Measurements from ENCODE around the gene RMDN2.

Gene RMDN2

GRCh38 chr2:38026846-38027245 lies 101.8 kb downstream of the RMDN2 start:
- H3K9ac ChIP-seq (ENCODE audit: low read length in 2 of 2), result no peak overlapping the region
- H3K4me3 ChIP-seq (ENCODE audit: low read length in 2 of 2), result no peak overlapping the region
- H3K36me3 ChIP-seq (ENCODE audit: control insufficient read depth in 2 of 2, insufficient read depth in 2 of 2, low read length in 2 of 2), result no peaks in the 10 kb centered on the region
- H3K27ac ChIP-seq (ENCODE audit: low read length), result no peak overlapping the region
- no peaks in the 10 kb centered on the region for H3K9me3 ChIP-seq (ENCODE audit: control insufficient read depth in 2 of 2, low read length in 2 of 2)
- no peaks in the 10 kb centered on the region for H3K27me3 ChIP-seq (ENCODE audit: control insufficient read depth in 1 of 2, insufficient read depth in 2 of 2, low read length in 2 of 2)
- H3K4me1 ChIP-seq (ENCODE audit: control insufficient read depth, insufficient read depth, low read length), result no peaks in the 10 kb centered on the region

DNA sequence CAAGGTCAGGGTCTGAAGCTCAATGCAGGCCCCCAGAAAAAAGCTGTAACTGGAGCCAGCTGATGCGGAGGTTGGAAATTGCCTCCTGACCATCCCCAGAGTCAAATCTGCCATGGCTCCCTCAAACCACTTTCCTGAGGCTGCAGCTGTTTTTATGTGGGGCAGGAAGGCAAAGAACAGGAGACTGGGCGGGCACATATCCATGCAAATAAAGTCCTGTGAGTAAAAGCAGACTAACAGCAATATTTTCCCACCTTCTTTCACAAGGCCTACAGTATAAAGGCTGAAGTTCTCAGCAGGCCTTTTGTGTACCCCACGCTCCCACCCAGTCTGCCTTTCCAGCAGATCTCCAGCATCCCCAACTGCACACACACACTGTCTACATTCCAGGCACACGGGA lies 103.7 kb downstream of the RMDN2 start:
- H3K9me3 ChIP-seq (ENCODE audit: control insufficient read depth in 2 of 2, low read length in 2 of 2), result no peaks in the 10 kb centered on the region
- H3K27ac ChIP-seq (ENCODE audit: low read length), result no peak overlapping the region
- H3K36me3 ChIP-seq (ENCODE audit: control insufficient read depth in 2 of 2, insufficient read depth in 2 of 2, low read length in 2 of 2), result no peaks in the 10 kb centered on the region
- no peaks in the 10 kb centered on the region for H3K27me3 ChIP-seq (ENCODE audit: control insufficient read depth in 1 of 2, insufficient read depth in 2 of 2, low read length in 2 of 2)
- no peaks in the 10 kb centered on the region for H3K4me1 ChIP-seq (ENCODE audit: control insufficient read depth, insufficient read depth, low read length)
- no peak overlapping the region for H3K9ac ChIP-seq (ENCODE audit: low read length in 2 of 2)
- H3K4me3 ChIP-seq (ENCODE audit: low read length in 2 of 2), result no peak overlapping the region

DNA sequence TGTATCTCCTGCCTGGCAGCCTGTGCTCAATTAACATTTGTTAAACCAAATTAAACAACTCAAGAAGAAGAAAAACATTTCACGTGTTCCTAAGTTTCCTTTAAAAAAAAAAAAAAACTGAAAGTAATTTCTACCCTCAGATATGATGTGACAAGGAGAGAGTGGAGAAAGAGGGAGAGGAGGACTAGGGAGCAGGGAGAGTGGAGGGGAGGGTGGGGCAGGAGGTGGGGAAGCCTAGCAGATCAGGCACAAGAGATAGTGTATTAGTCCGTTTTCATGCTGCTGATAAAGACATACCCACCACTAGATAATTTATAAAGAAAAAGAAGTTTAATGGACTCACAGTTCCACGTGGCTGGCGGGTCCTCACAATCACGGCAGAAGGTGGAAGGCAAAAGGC lies 104.4 kb downstream of the RMDN2 start:
- Histone ChIP-seq H3K27me3 (ENCODE audit: control insufficient read depth in 1 of 2, insufficient read depth in 2 of 2, low read length in 2 of 2) (no peaks in the 10 kb centered on the region), H3K36me3 (ENCODE audit: control insufficient read depth in 2 of 2, insufficient read depth in 2 of 2, low read length in 2 of 2) (no peaks in the 10 kb centered on the region), H3K4me1 (ENCODE audit: control insufficient read depth, insufficient read depth, low read length) (no peaks in the 10 kb centered on the region), H3K9ac (ENCODE audit: low read length in 2 of 2) (no peak overlapping the region), H3K4me3 (ENCODE audit: low read length in 2 of 2) (no peak overlapping the region), H3K9me3 (ENCODE audit: control insufficient read depth in 2 of 2, low read length in 2 of 2) (no peaks in the 10 kb centered on the region), H3K27ac (ENCODE audit: low read length) (no peak overlapping the region)

DNA sequence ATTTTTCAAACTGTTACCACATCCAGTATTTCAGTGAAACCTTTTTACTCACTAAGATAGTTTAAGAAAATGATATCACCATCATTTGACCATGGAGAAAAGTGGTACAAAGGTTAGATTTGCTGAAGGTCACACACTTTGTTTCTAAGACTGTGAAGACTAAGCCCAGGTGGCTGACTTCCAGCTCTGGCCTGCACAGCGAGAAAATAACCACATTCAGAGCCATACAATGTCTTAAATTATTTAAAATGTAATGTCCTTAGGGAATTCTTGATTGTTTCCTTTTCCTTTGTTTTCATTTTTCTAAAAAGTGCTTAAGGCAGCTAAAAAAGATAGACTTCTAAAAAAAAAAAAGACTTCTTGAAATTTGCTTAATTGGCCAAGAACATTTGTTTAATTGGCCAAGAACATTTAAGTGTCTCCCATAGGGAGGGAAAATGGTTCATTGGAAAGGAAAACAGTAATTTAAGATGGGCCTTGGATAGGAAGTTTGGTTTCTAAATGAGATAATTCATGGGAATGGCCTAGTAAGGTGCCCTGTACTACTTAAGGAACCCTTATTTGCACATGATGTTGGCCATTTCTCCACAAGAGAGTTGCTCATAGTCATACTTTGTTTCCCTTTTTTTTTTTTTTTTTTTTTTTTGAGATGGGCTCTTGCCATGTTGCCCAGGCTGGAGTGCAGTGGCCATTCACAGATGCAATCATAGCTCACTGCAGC lies 105.7 kb downstream of the RMDN2 start:
- Histone ChIP-seq H3K36me3 (ENCODE audit: control insufficient read depth in 2 of 2, insufficient read depth in 2 of 2, low read length in 2 of 2) (no peaks in the 10 kb centered on the region), H3K4me3 (ENCODE audit: low read length in 2 of 2) (no peak overlapping the region), H3K9ac (ENCODE audit: low read length in 2 of 2) (no peak overlapping the region), H3K27me3 (ENCODE audit: control insufficient read depth in 1 of 2, insufficient read depth in 2 of 2, low read length in 2 of 2) (no peaks in the 10 kb centered on the region), H3K9me3 (ENCODE audit: control insufficient read depth in 2 of 2, low read length in 2 of 2) (no peaks in the 10 kb centered on the region), H3K27ac (ENCODE audit: low read length) (no peak overlapping the region), H3K4me1 (ENCODE audit: control insufficient read depth, insufficient read depth, low read length) (no peaks in the 10 kb centered on the region)

- H3K9ac ChIP-seq (ENCODE audit: low read length in 2 of 2), result no peak overlapping the region
- H3K36me3 ChIP-seq (ENCODE audit: control insufficient read depth in 2 of 2, insufficient read depth in 2 of 2, low read length in 2 of 2), result no peaks in the 10 kb centered on the region
- H3K9me3 ChIP-seq (ENCODE audit: control insufficient read depth in 2 of 2, low read length in 2 of 2), result no peaks in the 10 kb centered on the region
- H3K4me3 ChIP-seq (ENCODE audit: low read length in 2 of 2), result no peak overlapping the region
- peaks cover 5% of the 10 kb centered on the region for H3K4me1 ChIP-seq (ENCODE audit: control insufficient read depth, insufficient read depth, low read length)
- H3K27me3 ChIP-seq (ENCODE audit: control insufficient read depth in 1 of 2, insufficient read depth in 2 of 2, low read length in 2 of 2), result no peaks in the 10 kb centered on the region
- H3K27ac ChIP-seq (ENCODE audit: low read length), result no peak overlapping the region
Measured at GRCh38 chr2:38032946-38033345, 107.9 kb downstream of the RMDN2 start.

DNA sequence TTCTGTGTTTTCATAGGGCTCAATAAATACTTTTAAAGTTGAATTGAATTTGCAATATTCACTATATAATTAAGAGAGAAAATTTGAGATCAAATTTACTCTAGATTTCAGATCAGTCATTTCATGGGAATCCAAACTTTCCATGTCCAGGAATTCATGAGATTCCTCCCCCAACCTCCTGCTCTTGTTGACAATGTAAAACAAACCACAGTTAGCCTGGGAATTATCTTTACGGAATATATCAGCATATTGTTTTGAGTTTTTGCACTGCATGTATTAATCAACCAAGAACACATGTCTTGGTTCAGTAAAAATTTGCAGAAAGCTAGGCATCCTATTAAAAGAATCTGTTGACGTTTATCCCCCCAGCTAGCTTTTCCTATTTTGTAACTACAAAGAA lies 108.6 kb downstream of the RMDN2 start:
- Histone ChIP-seq H3K9ac (ENCODE audit: low read length in 2 of 2) (no peak overlapping the region), H3K4me1 (ENCODE audit: control insufficient read depth, insufficient read depth, low read length) (peaks cover 10% of the 10 kb centered on the region), H3K27ac (ENCODE audit: low read length) (no peak overlapping the region), H3K4me3 (ENCODE audit: low read length in 2 of 2) (no peak overlapping the region), H3K27me3 (ENCODE audit: control insufficient read depth in 1 of 2, insufficient read depth in 2 of 2, low read length in 2 of 2) (no peaks in the 10 kb centered on the region), H3K9me3 (ENCODE audit: control insufficient read depth in 2 of 2, low read length in 2 of 2) (no peaks in the 10 kb centered on the region), H3K36me3 (ENCODE audit: control insufficient read depth in 2 of 2, insufficient read depth in 2 of 2, low read length in 2 of 2) (no peaks in the 10 kb centered on the region)

DNA sequence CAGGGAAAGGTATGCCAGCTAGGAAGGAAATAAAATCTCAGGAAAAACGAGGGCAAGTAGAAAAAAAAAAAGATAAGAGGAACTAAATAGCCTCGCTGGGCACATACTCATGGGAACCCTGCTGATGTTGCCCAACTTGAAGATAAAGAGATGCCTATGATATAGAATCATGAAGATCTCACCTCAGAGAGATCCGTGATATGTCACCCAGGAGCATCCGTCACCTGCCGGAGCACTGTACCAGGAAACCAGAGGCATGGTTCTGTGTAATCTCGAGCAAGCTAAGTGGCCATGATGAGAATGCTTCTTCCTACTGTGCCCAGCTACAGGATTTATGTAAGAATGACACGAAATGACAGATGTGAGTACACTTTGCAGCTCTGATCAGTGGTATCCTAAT lies 110.9 kb downstream of the RMDN2 start:
- Histone ChIP-seq H3K27ac (ENCODE audit: low read length) (no peak overlapping the region), H3K27me3 (ENCODE audit: control insufficient read depth in 1 of 2, insufficient read depth in 2 of 2, low read length in 2 of 2) (no peaks in the 10 kb centered on the region), H3K4me3 (ENCODE audit: low read length in 2 of 2) (no peak overlapping the region), H3K36me3 (ENCODE audit: control insufficient read depth in 2 of 2, insufficient read depth in 2 of 2, low read length in 2 of 2) (no peaks in the 10 kb centered on the region), H3K9ac (ENCODE audit: low read length in 2 of 2) (no peak overlapping the region), H3K9me3 (ENCODE audit: control insufficient read depth in 2 of 2, low read length in 2 of 2) (no peaks in the 10 kb centered on the region), H3K4me1 (ENCODE audit: control insufficient read depth, insufficient read depth, low read length) (peaks cover 10% of the 10 kb centered on the region)

DNA sequence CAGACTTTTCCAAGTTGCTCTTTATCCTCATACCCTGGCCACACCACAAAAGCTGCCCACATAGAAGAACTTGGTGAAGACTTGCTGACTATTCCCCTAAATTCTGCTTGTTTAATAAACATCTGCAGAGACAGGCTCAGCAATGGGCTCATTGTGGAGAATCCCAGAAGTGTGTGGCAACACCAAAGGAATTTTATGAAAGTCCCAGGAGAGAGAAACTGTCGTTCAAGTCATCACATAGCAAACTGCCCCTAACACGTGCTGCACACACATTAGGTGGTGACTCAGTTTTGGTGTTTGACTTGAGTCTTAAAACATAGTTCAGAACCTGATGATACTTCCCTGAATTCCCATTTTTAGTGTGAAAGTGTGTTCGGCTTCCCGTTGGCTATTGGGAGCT lies 112.2 kb downstream of the RMDN2 start:
- Histone ChIP-seq H3K27me3 (ENCODE audit: control insufficient read depth in 1 of 2, insufficient read depth in 2 of 2, low read length in 2 of 2) (no peaks in the 10 kb centered on the region), H3K36me3 (ENCODE audit: control insufficient read depth in 2 of 2, insufficient read depth in 2 of 2, low read length in 2 of 2) (no peaks in the 10 kb centered on the region), H3K9me3 (ENCODE audit: control insufficient read depth in 2 of 2, low read length in 2 of 2) (no peaks in the 10 kb centered on the region), H3K4me3 (ENCODE audit: low read length in 2 of 2) (peak overlapping the region in 1 of 2 donors; percentile 63), H3K27ac (ENCODE audit: low read length) (peak overlapping the region; percentile 50), H3K4me1 (ENCODE audit: control insufficient read depth, insufficient read depth, low read length) (peaks cover 10% of the 10 kb centered on the region), H3K9ac (ENCODE audit: low read length in 2 of 2) (peak overlapping the region in 1 of 2 donors; percentile 70)

- H3K27me3 ChIP-seq (ENCODE audit: control insufficient read depth in 1 of 2, insufficient read depth in 2 of 2, low read length in 2 of 2), result no peaks in the 10 kb centered on the region
- peaks cover 10% of the 10 kb centered on the region for H3K4me1 ChIP-seq (ENCODE audit: control insufficient read depth, insufficient read depth, low read length)
- H3K27ac ChIP-seq (ENCODE audit: low read length), result peak overlapping the region; percentile 50
- H3K9ac ChIP-seq (ENCODE audit: low read length in 2 of 2), result peak overlapping the region; percentile 55 to 70
- H3K36me3 ChIP-seq (ENCODE audit: control insufficient read depth in 2 of 2, insufficient read depth in 2 of 2, low read length in 2 of 2), result no peaks in the 10 kb centered on the region
- H3K9me3 ChIP-seq (ENCODE audit: control insufficient read depth in 2 of 2, low read length in 2 of 2), result no peaks in the 10 kb centered on the region
- H3K4me3 ChIP-seq (ENCODE audit: low read length in 2 of 2), result peak overlapping the region; percentile 63 to 66
Measured at GRCh38 chr2:38037757-38038621, 112.9 kb downstream of the RMDN2 start.

GRCh38 chr2:38038682-38039081 lies 113.6 kb downstream of the RMDN2 start:
- H3K27me3 ChIP-seq (ENCODE audit: control insufficient read depth in 1 of 2, insufficient read depth in 2 of 2, low read length in 2 of 2), result no peaks in the 10 kb centered on the region
- no peaks in the 10 kb centered on the region for H3K36me3 ChIP-seq (ENCODE audit: control insufficient read depth in 2 of 2, insufficient read depth in 2 of 2, low read length in 2 of 2)
- peak overlapping the region; percentile 63 to 66 for H3K4me3 ChIP-seq (ENCODE audit: low read length in 2 of 2)
- peak overlapping the region; percentile 50 for H3K27ac ChIP-seq (ENCODE audit: low read length)
- no peaks in the 10 kb centered on the region for H3K9me3 ChIP-seq (ENCODE audit: control insufficient read depth in 2 of 2, low read length in 2 of 2)
- H3K9ac ChIP-seq (ENCODE audit: low read length in 2 of 2), result peak overlapping the region; percentile 13 to 70
- H3K4me1 ChIP-seq (ENCODE audit: control insufficient read depth, insufficient read depth, low read length), result peaks cover 10% of the 10 kb centered on the region
